ENCODE measurements around the gene PACRG.

Gene PACRG

GRCh38 chr6:163206196-163206595 lies 478.4 kb downstream of the PACRG start:
- no peak for FAIRE-seq

GRCh38 chr6:163207431-163208383 lies 479.9 kb downstream of the PACRG start:
- FAIRE-seq (no peak), DNase-seq (ENCODE audit: insufficient read length, low spot score) (no peak)
- TF ChIP-seq POLR2A (IDR thresholded peaks at IDR 0.05; ENCODE audit: low read depth, low read length) = no peak

More at GRCh38 chr6:163206196-163206595, 478.4 kb downstream of the PACRG start:
- no peak for DNase-seq (ENCODE audit: insufficient read length, low spot score)
- TF ChIP-seq POLR2A (IDR thresholded peaks at IDR 0.05; ENCODE audit: low read depth, low read length) = no peak

- no peak for FAIRE-seq
- DNase-seq (ENCODE audit: insufficient read length, low spot score) = no peak
- no peak for TF ChIP-seq POLR2A (IDR thresholded peaks at IDR 0.05; ENCODE audit: low read depth, low read length)
These were observed 481.2 kb downstream of the PACRG start for GRCh38 chr6:163209005-163209404.

GRCh38 chr6:163212123-163212522 lies 484.3 kb downstream of the PACRG start:
- FAIRE-seq (no peak), DNase-seq (ENCODE audit: insufficient read length, low spot score) (no peak)
- TF ChIP-seq POLR2A (IDR thresholded peaks at IDR 0.05; ENCODE audit: low read depth, low read length) = no peak

- FAIRE-seq (no peak), DNase-seq (ENCODE audit: insufficient read length, low spot score) (no peak)
- TF ChIP-seq POLR2A (IDR thresholded peaks at IDR 0.05; ENCODE audit: low read depth, low read length) = no peak
These were observed 486.5 kb downstream of the PACRG start for GRCh38 chr6:163214259-163214658.

GRCh38 chr6:163218361-163218894 lies 490.7 kb downstream of the PACRG start:
- no peak for FAIRE-seq
- no peak for TF ChIP-seq POLR2A (IDR thresholded peaks at IDR 0.05; ENCODE audit: low read depth, low read length)

GRCh38 chr6:163226181-163226835 lies 498.5 kb downstream of the PACRG start:
- no peak for DNase-seq (ENCODE audit: insufficient read length, low spot score)
- TF ChIP-seq POLR2A (IDR thresholded peaks at IDR 0.05; ENCODE audit: low read depth, low read length) = no peak
- no peak for FAIRE-seq

More at GRCh38 chr6:163218361-163218894, 490.7 kb downstream of the PACRG start:
- DNase-seq (ENCODE audit: insufficient read length, low spot score) = no peak

- FAIRE-seq (no peak), DNase-seq (ENCODE audit: insufficient read length, low spot score) (no peak)
- TF ChIP-seq POLR2A (IDR thresholded peaks at IDR 0.05; ENCODE audit: low read depth, low read length) = no peak
These were observed 499.2 kb downstream of the PACRG start for GRCh38 chr6:163226836-163227485.

- DNase-seq (ENCODE audit: insufficient read length, low spot score) = no peak
- FAIRE-seq = no peak
- TF ChIP-seq POLR2A (IDR thresholded peaks at IDR 0.05; ENCODE audit: low read depth, low read length) = no peak
These were observed 500.3 kb downstream of the PACRG start for GRCh38 chr6:163228041-163228440.

- FAIRE-seq (no peak), DNase-seq (ENCODE audit: insufficient read length, low spot score) (no peak)
- TF ChIP-seq POLR2A (IDR thresholded peaks at IDR 0.05; ENCODE audit: low read depth, low read length) = no peak
These were observed 501.3 kb downstream of the PACRG start for GRCh38 chr6:163229050-163229449.

- no peak for TF ChIP-seq POLR2A (IDR thresholded peaks at IDR 0.05; ENCODE audit: low read depth, low read length)
- DNase-seq (ENCODE audit: insufficient read length, low spot score) (no peak), FAIRE-seq (no peak)
These were observed 503.1 kb downstream of the PACRG start for GRCh38 chr6:163230901-163231300.

GRCh38 chr6:163231356-163232014 lies 503.7 kb downstream of the PACRG start:
- TF ChIP-seq POLR2A (IDR thresholded peaks at IDR 0.05; ENCODE audit: low read depth, low read length) = no peak

GRCh38 chr6:163232015-163232523 lies 504.3 kb downstream of the PACRG start:
- no peak for TF ChIP-seq POLR2A (IDR thresholded peaks at IDR 0.05; ENCODE audit: low read depth, low read length)
- DNase-seq (ENCODE audit: insufficient read length, low spot score) = no peak
- FAIRE-seq = no peak

More at GRCh38 chr6:163231356-163232014, 503.7 kb downstream of the PACRG start:
- DNase-seq (ENCODE audit: insufficient read length, low spot score) = no peak
- FAIRE-seq = no peak

All from H54 (cell line).